DMS 273 (cell line): ENCODE results near the gene PDS5B.
A peak's percentile ranks its signal among the peaks of the same experiment; 100 is the strongest.
"Not testable (repeated sequence)": the region's sequence is repeated elsewhere in the genome, so short reads cannot be mapped to it uniquely, and the experiment has no call there.

ENCODE experiments used
- DNase-seq: peaks from one replicate; lab custom pipeline; 2025; ENCODE audit not compliant: unreplicated experiment; lab: John Stamatoyannopoulos, UW

The PDS5B gene

DNA sequence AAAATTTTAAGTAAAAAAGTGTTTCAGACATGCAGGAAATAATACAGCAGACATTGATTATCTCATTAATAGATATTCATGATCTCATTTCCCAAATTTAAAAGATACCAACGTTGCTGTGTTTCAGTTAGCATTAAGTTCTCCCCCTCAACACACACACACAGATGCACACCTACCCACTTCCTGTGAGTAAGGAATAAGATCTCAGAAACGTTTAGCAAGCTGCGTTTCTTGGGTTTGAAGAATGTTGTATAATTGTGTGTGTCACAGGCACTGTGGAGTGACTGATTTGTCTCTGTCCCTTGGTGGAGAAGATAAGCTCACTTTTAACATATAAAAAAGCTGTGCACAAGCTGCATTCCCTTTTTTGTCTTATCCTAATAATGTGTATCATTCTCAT lies 196.8 kb downstream of the PDS5B start:
- DNase-seq, result no peak

DNA sequence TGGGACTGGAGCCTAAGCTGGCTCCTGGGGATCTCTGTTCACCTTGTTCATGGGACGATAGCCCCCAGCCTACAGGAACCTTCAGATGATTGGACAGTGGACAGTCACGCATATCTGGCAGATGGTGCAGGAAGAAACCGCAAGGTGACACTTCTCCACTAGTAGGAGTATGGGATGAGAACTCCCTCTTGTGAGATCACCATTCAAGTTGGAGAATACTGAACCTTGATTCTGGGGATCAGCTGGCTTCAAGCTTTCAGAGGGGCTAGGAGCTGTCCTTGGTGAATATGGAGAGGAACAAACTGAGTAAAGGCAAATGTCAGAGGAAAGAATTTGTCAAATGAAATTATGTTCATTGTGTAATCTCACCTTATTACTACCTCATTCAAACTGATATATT lies 204.5 kb downstream of the PDS5B start:
- peak; percentile 38 for DNase-seq

GRCh38 chr13:32791545-32792172 lies 205.4 kb downstream of the PDS5B start:
- no peak for DNase-seq

DNA sequence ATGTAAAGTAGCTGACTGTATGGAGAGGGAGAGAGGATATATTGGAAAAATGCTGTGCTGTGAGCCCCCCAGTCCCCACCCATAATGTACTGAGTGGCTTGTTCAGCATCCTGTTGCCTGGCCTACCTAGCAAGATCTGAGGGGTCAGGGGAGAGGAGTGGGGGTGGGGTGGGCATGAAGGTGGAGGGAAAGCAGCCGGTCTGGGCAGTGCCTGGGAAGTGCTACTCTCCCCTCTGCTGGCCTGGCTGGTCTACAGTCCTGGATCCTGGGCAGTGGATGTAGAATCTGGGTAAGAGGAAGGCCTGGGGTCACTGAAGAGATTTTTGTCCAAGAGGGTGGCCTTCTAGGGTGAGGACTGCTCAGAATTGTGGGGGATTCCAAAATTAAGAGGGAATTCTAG lies 210.5 kb downstream of the PDS5B start:
- DNase-seq, result no peak

GRCh38 chr13:32802159-32802558 lies 215.9 kb downstream of the PDS5B start:
- DNase-seq, result no peak

GRCh38 chr13:32804673-32805230 lies 218.5 kb downstream of the PDS5B start:
- DNase-seq, result no peak

DNA sequence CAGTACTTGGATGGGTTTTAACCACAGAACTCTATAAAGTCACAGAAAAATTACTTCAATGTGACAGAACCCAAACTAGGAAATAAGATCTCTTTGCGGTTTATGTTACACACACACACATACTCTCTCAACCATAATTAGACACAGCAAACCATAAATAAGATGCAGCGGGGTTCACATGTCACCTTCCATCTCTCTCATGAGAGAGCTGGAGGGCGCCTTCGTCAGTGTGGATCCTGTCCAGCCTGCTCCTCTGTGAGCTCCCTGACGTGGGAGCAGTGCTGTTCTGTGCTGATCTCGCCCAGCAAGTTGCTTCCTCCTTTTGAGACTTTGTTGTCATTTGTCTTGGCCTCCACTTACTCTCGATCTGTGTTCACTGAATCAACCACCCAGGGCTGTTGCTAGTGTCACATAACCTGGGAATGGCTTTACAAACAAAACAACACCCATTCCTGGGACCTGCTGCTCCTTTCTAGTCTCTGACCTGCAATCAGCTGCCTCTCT lies 225.1 kb downstream of the PDS5B start:
- no peak for DNase-seq

- no peak for DNase-seq
Observed at GRCh38 chr13:32821149-32821688, 235.0 kb downstream of the PDS5B start.

DNA sequence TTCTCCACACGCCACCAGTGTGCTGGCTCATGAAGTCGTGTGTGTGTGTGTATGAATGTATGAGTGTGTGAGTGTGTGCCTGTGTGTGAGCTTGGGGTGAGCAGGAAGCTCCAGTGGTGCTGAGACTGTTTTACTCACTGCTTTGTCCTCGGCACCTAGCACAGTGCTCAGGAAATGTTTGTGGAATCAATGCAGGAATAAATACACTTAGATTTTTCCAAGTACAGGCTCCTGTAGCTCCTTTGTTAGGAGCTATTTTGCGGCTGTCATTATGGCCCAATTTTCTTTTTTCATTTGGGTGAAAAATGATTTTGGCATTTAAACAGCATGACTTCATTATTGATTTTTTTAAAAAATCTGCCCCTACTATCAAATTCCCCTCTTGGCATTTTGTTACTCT lies 236.5 kb downstream of the PDS5B start:
- DNase-seq, result no peak

DNA sequence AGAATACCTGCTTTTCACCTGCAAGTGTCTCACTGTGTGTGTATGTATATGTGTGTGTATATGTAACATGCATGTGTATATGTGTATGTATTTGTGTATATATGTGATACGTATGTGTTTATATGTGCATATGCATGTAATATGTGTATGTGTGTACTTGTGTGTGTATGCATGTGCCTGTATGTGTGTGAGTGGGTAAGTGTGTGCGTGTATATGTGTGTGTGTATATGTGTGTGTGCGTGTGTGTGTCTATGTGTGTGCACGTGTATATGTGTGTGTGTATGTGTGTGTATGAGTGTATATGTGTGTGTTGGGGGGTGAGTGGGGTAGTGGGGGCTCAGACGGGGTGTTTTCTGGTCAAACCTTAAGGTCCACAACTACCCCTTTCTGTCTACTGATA lies 237.3 kb downstream of the PDS5B start:
- DNase-seq, result no peak

- DNase-seq, result no peak
Observed at GRCh38 chr13:32824061-32824460, 237.8 kb downstream of the PDS5B start.

DNA sequence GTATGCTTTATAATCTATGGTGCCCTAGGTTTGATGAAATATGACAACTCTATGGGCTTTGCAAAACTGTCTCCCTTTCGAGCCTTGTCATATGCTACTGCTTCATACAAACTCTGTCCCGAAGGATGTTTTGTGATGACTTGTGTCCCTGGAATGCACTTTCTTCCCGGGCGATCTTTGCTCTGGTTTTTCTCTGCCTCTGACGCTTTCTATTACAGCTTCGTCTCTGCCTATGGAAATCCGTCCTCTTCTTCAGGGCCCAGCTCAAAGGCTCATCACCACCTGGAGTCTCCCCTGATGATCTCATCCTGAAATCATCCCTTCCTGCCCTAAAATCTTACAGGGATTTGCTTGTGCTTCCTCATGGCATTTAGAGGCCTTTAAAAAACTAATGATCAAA lies 238.4 kb downstream of the PDS5B start:
- no peak for DNase-seq

DNA sequence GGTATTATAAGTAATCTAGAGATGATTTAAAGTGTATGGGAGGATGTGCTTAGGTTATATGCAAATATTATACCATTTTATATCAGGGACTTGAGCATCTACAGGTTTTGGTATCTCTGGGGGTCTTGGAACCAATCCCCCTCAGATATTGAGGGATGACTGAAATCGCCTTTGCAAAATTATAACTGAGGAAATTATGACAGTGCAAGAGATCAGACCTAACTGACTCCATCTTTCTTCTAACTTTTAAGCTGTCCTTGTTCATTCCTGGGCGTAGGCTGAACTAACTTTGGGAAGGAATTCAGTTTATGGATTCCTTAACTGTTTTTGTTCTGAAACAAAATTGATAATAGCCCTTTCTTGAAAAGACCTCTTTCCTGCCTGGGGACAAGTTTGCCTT lies 239.2 kb downstream of the PDS5B start:
- DNase-seq, result no peak

DNA sequence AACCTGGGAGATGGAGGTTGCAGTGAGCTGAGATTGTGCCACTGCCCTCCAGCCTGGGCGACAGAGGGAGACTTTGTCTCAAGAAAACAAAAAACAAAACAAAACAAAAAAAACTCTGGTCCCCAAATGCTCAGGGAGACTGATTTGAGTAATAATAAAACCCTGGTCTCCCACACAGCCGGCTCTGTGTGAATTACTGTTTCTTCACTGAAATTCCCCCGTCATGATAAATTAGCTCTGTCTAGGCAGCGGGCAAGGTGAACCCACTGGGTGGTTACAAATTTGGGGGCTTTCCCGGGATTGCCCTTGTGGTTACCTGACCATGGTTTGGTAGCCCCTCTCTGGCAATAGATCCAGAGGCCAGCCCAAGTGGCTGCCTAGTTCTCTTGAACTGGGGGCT lies 240.1 kb downstream of the PDS5B start:
- not testable (repeated sequence) for DNase-seq
